Esophagus muscularis mucosa (tissue), 3 donors: Measurements from ENCODE around the gene CHD2.

ENCODE experiments used
- EP300 ChIP-seq: sonication (generic); formaldehyde crosslinking; IDR thresholded peaks from one replicate; pipeline ENCODE4 v1.6.1; 2017; ENCODE audit warnings: antibody characterized with exemption
- TF ChIP-seq, protein P1 (sequence below), 3 experiments: fragments of 200-600 bp in 2 of 3; fragments of 450-650 bp in 1 of 3; sonication (generic) in 2 of 3; IDR thresholded peaks; one replicate each; pipeline ENCODE4 v1.5.1; 2017 to 2019; ENCODE audit warnings: antibody characterized with exemption in 3 of 3, mild to moderate bottlenecking in 2 of 3, moderate library complexity in 1 of 3

GRCh38 chr15:93017526-93017925 lies 117.4 kb downstream of the CHD2 start:
- TF ChIP-seq, protein P1, sequence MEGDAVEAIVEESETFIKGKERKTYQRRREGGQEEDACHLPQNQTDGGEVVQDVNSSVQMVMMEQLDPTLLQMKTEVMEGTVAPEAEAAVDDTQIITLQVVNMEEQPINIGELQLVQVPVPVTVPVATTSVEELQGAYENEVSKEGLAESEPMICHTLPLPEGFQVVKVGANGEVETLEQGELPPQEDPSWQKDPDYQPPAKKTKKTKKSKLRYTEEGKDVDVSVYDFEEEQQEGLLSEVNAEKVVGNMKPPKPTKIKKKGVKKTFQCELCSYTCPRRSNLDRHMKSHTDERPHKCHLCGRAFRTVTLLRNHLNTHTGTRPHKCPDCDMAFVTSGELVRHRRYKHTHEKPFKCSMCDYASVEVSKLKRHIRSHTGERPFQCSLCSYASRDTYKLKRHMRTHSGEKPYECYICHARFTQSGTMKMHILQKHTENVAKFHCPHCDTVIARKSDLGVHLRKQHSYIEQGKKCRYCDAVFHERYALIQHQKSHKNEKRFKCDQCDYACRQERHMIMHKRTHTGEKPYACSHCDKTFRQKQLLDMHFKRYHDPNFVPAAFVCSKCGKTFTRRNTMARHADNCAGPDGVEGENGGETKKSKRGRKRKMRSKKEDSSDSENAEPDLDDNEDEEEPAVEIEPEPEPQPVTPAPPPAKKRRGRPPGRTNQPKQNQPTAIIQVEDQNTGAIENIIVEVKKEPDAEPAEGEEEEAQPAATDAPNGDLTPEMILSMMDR (IDR thresholded peaks at IDR 0.05) = no peak
- TF ChIP-seq EP300 = no peak
